Activated T-helper 17 cell treated with anti-CD3 and anti-CD28 coated beads, Interleukin-2, amount 50 U/mL, for 72 hours (primary cell): Measurements from ENCODE around the gene DAGLB. TPM values are rescaled to one million over a fixed set of nuclear protein-coding genes. Genes with fewer than 3 reads are reported as not detected.

Source experiments
- ATAC-seq: fragments of 150-1000 bp; cut with Tn5 transposase; replicated peaks from 2 replicates; pipeline ENCODE4 v1.10.0; 2021; ENCODE audit warnings: mild to moderate bottlenecking, moderate library complexity
- H3K27ac Mint-ChIP-seq: one replicate; pipeline ENCODE4 v1.8.0; 2022; ENCODE audit warnings: mixed read lengths
- H3K27me3 Mint-ChIP-seq: one replicate; pipeline ENCODE4 v1.8.0; 2022; ENCODE audit warnings: mixed read lengths
- H3K36me3 Mint-ChIP-seq: one replicate; pipeline ENCODE4 v1.8.0; 2022; ENCODE audit warnings: low read depth, mild to moderate bottlenecking, mixed read lengths
- H3K4me1 Mint-ChIP-seq: one replicate; pipeline ENCODE4 v1.8.0; 2022; ENCODE audit warnings: mixed read lengths
- H3K4me3 Mint-ChIP-seq: one replicate; pipeline ENCODE4 v1.8.0; 2022; ENCODE audit warnings: mild to moderate bottlenecking, mixed read lengths
- H3K9me3 Mint-ChIP-seq: one replicate; pipeline ENCODE4 v1.8.0; 2022; ENCODE audit warnings: mixed read lengths
- total RNA-seq, 2 donors: library from RNA; stranded (reverse); gene quantifications; one replicate each; pipeline ENCODE4 v1.2.3, GENCODE V29; 2022

Gene DAGLB
- total RNA-seq, 2 donors from 2014 or later = 15.0 to 22.7 TPM

DNA sequence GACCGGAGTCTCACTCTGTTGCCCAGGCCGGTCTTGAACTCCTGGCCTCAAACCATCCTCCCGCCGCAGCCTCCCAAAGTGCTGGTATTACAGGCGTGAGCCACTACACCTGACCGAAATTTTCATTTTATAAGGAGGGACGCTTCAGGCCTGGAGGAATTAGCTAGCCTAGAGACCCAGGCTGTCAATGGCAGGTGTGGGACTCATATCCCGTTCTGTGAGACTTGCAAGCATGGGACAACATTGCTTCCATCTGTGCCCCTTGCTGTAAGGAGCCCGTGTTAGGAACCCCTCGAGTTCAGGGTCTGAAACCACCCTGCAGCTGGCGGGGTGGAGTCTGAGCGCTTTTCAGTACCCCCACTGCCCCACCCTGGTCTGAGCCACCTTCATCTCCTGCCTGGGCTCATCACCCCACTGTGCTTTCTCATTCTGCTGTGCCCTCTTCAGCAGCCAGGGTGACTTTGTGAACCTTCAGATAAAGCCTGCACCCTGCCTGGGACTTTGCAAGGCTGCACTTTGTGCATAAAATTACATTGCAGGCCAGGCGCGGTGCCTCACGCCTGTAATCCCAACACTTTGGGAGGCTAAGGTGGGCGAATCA lies 1.3 kb upstream of the DAGLB start:
- Mint-ChIP-seq H3K27ac (peak overlapping the region; percentile 41), H3K4me3 (peak overlapping the region; percentile 93), H3K9me3 (no peaks in the 10 kb centered on the region), H3K4me1 (no peaks in the 10 kb centered on the region), H3K36me3 (peaks cover 28% of the 10 kb centered on the region), H3K27me3 (no peaks in the 10 kb centered on the region)
- no peak for ATAC-seq

DNA sequence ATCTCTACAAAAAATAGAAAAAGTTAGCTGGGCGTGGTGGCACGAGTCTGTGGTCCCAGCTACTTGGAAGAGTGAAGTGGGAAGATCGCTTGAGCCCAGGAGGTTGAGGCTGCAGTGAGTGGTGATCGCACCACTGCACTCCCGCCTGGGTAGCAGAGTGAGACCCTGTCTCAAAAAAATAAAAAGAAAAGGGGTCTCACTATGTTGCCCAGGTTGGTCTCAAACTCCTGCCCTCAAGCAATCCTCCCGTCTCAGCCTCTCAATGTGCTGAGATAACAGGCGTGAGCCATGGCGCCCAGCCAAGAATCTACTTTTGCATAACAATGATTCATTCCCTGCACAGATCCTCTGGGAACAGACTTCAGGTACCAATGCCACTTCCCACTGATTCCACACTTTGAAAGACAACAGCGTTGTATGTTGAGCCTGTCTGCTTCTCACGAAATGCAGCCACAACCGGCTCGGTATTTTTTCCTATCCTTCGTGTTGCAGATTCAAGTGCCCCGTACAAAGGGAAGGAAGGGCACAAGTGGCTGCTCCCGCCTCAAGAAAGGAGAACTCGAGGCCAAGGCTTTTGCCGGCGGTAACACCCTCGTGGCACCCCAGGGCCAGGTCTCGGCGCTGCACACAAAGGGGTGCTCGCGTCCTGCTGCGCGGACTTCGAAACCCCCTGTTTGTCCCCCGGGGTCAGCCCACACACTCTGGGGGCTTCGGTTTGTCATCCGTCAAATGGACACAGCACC lies 745 bp downstream of the DAGLB start:
- peak overlapping the region; percentile 94 for H3K27ac Mint-ChIP-seq
- H3K9me3 Mint-ChIP-seq = no peaks in the 10 kb centered on the region
- H3K4me1 Mint-ChIP-seq = peaks cover 12% of the 10 kb centered on the region
- ATAC-seq = peak; percentile 47
- H3K4me3 Mint-ChIP-seq = peak overlapping the region; percentile 93
- H3K36me3 Mint-ChIP-seq = peaks cover 44% of the 10 kb centered on the region
- no peaks in the 10 kb centered on the region for H3K27me3 Mint-ChIP-seq

DNA sequence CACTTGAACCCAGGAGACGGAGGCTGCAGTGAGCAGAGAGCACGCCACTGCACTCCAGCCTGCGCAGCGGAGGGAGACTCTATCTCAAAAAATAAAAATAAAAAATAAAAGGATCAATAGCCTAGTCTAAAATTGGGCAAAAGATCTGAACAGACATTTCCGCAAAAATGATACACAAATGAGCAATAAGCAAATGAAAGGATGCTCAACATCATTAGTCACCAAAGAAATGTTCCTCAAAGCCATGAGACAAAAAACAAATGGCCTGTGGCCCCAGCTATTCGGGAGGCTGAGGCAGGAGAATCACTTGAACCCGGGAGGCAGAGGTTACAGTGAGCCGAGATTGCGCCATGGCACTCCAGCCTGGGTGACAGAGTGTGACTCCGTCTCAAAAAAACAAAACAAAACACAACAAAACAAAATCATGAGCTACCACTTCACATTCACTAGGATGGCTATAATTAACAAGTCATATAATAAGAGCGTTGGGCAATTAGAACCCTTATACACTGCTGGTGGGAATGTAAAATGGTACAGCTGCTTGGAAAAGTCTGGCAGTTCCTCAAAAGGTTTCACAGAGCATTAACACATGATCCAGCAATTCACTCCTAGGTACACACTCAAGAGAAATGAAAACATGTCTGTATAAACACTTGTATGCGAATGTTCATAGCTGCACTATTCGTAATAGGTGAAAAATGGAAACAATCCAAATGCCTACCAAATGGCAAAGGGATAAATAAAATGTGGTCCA lies 3.1 kb downstream of the DAGLB start:
- H3K4me1 Mint-ChIP-seq = peaks cover 14% of the 10 kb centered on the region
- no peaks in the 10 kb centered on the region for H3K27me3 Mint-ChIP-seq
- no peak overlapping the region for H3K27ac Mint-ChIP-seq
- H3K36me3 Mint-ChIP-seq = peaks cover 60% of the 10 kb centered on the region
- ATAC-seq = no peak
- no peaks in the 10 kb centered on the region for H3K9me3 Mint-ChIP-seq
- H3K4me3 Mint-ChIP-seq = no peak overlapping the region

DNA sequence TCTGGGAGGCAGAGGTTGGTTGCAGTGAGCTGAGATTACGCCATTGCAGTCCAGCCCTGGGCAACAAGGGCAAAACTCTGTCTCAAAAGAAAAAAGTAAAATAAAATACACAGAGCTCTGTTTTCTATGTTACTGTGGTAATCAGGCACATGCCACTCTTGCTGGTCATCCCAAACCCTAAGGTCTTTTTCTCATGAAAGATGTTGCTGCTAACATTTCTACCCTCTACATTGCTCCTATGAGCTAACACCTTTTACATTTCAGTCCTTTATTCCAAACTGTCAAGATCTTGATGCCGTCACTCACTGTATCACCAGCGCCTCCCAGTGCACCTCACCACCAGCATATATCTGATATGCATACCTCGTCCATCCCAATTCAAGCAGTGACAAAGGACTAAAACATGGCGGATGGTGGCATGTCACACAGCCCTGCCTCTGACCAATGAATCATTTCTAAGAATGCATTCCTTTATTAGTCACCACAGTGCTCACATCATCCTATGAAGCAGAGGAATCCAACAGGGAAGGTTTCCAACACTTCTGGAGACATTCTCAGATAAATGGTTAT lies 4.3 kb downstream of the DAGLB start:
- Mint-ChIP-seq H3K27me3 (no peaks in the 10 kb centered on the region), H3K9me3 (no peaks in the 10 kb centered on the region), H3K36me3 (peaks cover 60% of the 10 kb centered on the region), H3K4me3 (no peak overlapping the region), H3K4me1 (peaks cover 18% of the 10 kb centered on the region), H3K27ac (no peak overlapping the region)
- no peak for ATAC-seq

DNA sequence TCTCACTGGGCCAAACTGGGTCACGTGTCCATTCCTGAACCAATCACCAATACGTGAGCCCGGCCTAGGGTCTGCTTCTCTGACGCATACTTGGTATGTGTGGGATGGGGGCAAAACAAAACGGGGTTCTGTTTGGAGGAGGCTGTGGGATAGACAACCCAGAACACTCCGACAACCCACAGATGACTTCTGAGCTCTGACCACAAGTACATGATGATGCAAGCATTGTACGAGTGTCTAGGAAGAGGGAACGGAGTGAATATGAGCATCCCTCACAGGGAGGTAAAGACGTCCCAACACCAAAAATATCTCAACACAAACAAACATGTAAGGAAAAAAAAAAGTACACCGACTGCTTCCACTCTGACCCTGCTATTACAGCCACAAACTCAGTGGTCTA lies 5.6 kb downstream of the DAGLB start:
- Mint-ChIP-seq H3K27me3 (no peaks in the 10 kb centered on the region), H3K4me1 (peaks cover 18% of the 10 kb centered on the region), H3K27ac (no peak overlapping the region), H3K9me3 (no peaks in the 10 kb centered on the region), H3K36me3 (peaks cover 52% of the 10 kb centered on the region), H3K4me3 (no peak overlapping the region)
- no peak for ATAC-seq

GRCh38 chr7:6440381-6440780 lies 7.4 kb downstream of the DAGLB start:
- no peak overlapping the region for H3K27ac Mint-ChIP-seq
- H3K36me3 Mint-ChIP-seq = peaks cover 53% of the 10 kb centered on the region
- H3K9me3 Mint-ChIP-seq = no peaks in the 10 kb centered on the region
- H3K4me1 Mint-ChIP-seq = peaks cover 30% of the 10 kb centered on the region
- no peak overlapping the region for H3K4me3 Mint-ChIP-seq
- no peak for ATAC-seq
- no peaks in the 10 kb centered on the region for H3K27me3 Mint-ChIP-seq

DNA sequence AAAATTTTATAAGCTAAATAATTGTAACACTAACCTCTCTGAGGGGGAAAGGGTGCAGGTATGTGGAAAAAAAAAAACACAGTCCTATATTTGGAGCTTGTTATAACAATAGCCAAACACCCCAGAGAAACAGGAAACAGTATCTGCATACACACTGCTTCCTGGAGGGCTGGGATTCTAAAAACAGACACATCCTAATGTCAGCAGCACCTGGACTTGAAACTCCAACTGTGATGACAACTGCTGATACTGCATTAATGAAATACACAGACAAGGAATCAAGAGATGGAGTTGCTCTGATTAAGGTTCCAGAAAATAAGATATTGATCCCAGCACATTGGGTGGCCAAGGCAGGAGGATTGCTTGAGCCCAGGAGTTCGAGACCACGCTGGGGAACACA lies 9.3 kb downstream of the DAGLB start:
- peaks cover 27% of the 10 kb centered on the region for H3K4me1 Mint-ChIP-seq
- H3K27ac Mint-ChIP-seq = no peak overlapping the region
- ATAC-seq = no peak

GRCh38 chr7:6437251-6437650 lies 10.5 kb downstream of the DAGLB start:
- Mint-ChIP-seq H3K36me3 (peaks cover 52% of the 10 kb centered on the region), H3K4me3 (no peak overlapping the region), H3K27me3 (no peaks in the 10 kb centered on the region), H3K9me3 (no peaks in the 10 kb centered on the region), H3K27ac (no peak overlapping the region), H3K4me1 (peaks cover 21% of the 10 kb centered on the region)
- ATAC-seq = peak; percentile 88

More for the DNA sequence above, 9.3 kb downstream of the DAGLB start:
- Mint-ChIP-seq H3K9me3 (no peaks in the 10 kb centered on the region), H3K4me3 (no peak overlapping the region), H3K27me3 (no peaks in the 10 kb centered on the region), H3K36me3 (peaks cover 50% of the 10 kb centered on the region)

DNA sequence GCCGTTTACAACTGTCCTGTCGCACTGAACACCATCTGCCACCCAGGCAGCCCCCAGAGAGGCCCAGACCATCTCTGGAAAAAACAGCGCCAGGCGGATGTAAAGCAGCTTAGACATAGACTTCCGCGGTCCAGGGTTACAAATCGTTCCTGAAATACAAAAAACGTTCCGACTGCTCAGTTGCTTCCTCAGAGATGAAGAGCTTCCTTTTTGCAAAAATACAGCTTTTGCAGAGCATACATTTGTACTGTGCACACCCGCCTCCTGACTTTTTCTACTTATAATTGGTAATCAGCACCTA lies 11.4 kb downstream of the DAGLB start:
- Mint-ChIP-seq H3K9me3 (no peaks in the 10 kb centered on the region), H3K4me3 (peak overlapping the region; percentile 78), H3K27me3 (no peaks in the 10 kb centered on the region), H3K4me1 (peaks cover 17% of the 10 kb centered on the region), H3K36me3 (peaks cover 53% of the 10 kb centered on the region), H3K27ac (peak overlapping the region; percentile 73)
- ATAC-seq = peak; percentile 28

GRCh38 chr7:6435486-6436384 lies 12.0 kb downstream of the DAGLB start:
- H3K9me3 Mint-ChIP-seq = no peaks in the 10 kb centered on the region
- H3K4me1 Mint-ChIP-seq = peaks cover 17% of the 10 kb centered on the region
- peaks cover 56% of the 10 kb centered on the region for H3K36me3 Mint-ChIP-seq
- no peaks in the 10 kb centered on the region for H3K27me3 Mint-ChIP-seq
- H3K27ac Mint-ChIP-seq = peak overlapping the region; percentile 73
- peak overlapping the region; percentile 78 for H3K4me3 Mint-ChIP-seq
- peak; percentile 73 for ATAC-seq

DNA sequence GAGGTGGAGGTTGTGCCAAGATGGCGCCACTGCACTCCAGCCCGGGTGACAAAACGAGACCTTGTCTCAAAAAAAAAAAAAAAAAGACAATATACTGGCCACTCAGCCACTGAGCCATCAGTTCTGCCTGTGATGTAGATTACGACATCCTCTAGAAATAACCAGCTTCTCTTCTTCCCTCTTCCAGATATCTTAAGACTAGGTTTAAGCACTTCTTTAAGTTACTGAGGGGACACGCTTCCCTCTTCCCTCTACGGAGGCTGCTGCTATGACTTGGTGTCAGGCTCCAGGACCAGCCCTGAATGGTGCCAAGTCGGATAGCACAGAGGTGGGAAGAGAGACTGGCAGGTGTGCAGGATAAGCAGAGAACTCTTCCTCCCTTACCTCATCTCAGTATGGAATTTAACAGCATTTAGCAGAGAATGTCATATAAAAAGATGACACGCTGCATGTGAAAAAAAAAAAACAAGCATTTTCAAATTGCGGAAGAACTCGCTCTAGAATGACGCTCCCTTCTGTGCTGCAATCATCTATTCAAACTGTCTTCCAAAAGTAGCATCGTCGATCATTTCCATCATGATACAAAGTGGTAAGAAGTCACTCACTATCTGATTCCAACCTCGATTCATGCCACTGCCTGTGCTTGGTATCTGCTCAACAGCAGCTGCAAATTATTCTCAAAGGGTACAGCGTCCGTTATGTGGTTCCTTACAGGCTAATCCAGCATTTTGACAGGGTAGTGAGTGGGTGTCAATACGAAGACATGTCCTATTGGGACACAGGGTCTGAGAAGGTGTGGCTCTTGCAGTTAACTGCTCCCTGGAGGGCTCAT lies 13.8 kb downstream of the DAGLB start:
- no peak overlapping the region for H3K27ac Mint-ChIP-seq
- no peak overlapping the region for H3K4me3 Mint-ChIP-seq
- H3K27me3 Mint-ChIP-seq = no peaks in the 10 kb centered on the region
- ATAC-seq = no peak
- no peaks in the 10 kb centered on the region for H3K9me3 Mint-ChIP-seq
- H3K4me1 Mint-ChIP-seq = peaks cover 12% of the 10 kb centered on the region
- peaks cover 63% of the 10 kb centered on the region for H3K36me3 Mint-ChIP-seq

DNA sequence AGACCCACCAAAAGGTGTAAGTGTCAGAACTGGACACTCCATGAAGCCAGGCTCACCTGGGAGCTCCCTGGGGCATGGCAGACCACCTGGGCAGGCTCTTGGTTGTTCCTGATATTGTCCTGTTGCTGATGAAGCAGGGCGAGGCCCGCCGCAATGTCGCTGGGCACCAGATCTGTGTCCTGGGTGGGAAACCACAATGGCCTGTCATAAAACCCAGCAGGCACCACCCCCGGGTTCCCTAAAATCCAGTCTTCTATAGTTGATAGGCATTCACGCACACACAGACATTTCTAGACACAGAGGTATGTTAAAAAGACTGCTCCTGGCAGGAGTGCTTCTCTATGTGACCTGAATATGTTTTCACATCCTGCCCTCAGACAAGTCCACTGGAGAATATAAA lies 15.0 kb downstream of the DAGLB start:
- Mint-ChIP-seq H3K9me3 (no peaks in the 10 kb centered on the region), H3K4me3 (no peak overlapping the region), H3K4me1 (peaks cover 12% of the 10 kb centered on the region), H3K27ac (no peak overlapping the region), H3K36me3 (peaks cover 76% of the 10 kb centered on the region), H3K27me3 (no peaks in the 10 kb centered on the region)
- ATAC-seq = no peak

DNA sequence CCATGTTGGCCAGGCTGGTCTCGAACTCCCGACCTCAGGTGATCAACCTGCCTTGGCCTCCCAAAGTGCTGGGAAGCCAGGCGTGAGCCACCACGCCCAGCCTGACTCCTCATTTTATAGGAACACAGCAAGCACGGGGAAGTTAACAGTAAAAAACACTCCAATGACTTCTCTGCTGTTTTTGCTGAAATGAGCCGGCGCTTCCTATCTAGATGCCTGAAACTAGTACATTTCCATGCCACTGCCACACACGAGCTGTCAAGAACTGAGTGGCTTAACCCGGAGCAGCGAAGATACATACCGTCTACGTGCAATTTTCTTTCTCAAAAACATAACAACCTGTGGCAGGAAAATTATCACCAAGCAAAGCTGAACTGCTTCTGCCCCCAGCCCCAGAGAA lies 16.8 kb downstream of the DAGLB start:
- ATAC-seq = no peak
- Mint-ChIP-seq H3K4me1 (peaks cover 4% of the 10 kb centered on the region), H3K4me3 (no peak overlapping the region), H3K27me3 (no peaks in the 10 kb centered on the region), H3K36me3 (peaks cover 88% of the 10 kb centered on the region), H3K9me3 (no peaks in the 10 kb centered on the region), H3K27ac (no peak overlapping the region)
